Measurements from ENCODE around the gene MED15.
"Not testable (repeated sequence)": the region's sequence is repeated elsewhere in the genome, so short reads cannot be mapped to it uniquely, and the experiment has no call there.

MED15 gene

DNA sequence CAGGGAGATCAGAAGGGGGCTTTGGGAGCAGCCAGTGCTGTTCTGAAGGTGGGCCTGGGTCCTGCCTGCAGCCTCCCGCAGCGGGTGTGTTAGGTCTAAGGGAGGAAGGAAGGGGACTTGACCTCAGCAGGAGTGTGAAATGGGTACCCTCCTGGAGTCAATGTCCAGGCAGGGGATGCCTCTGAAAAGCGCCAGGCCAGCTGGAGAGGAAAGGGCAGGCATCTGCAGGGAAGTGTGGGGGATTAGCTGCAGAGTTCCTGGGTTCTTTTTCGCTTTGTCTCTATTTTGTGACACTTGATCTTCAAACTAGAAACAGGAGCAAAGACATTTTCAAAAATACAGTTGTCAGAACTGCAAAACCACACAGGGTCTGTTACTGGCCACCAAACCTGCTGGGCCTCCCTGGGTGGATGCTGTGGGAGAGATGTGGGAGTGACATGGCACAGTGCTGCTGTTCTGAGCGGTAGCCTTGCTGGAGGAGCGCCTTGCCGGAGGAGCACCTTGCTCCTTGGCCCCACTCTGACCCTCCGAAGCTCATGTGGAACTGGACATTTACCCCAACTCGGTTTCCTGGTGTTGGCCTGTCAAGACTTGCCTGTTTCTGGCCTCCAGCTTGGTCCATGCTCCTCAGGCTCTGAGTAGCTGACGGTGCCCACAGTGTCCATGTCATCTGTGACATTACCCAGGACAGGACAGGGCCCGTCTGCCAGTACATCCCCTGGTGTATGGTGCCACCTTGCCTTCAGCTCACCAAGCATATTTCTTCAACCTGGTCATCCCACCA lies 25.9 kb downstream of the MED15 start:
- no peak for DNase-seq

DNA sequence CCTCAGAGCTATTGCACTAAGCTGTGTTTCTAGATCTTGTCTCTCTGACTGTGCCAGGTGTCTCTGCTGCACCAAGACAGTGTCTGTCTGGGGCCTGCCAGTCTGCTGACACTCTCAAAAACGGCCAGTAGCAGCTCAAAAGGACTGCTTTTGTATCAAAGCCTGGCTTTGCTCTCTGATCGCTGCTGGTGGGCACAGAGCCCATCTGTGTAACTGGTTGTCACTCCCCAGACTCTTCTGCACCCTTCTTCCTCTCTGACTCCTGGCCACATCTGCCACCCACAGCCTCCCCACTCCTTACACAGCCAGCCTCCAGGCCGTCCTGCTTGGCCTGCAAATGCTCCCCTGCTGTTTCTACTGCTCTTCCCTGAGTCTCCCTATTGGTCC lies 26.5 kb downstream of the MED15 start:
- DNase-seq: no peak

DNA sequence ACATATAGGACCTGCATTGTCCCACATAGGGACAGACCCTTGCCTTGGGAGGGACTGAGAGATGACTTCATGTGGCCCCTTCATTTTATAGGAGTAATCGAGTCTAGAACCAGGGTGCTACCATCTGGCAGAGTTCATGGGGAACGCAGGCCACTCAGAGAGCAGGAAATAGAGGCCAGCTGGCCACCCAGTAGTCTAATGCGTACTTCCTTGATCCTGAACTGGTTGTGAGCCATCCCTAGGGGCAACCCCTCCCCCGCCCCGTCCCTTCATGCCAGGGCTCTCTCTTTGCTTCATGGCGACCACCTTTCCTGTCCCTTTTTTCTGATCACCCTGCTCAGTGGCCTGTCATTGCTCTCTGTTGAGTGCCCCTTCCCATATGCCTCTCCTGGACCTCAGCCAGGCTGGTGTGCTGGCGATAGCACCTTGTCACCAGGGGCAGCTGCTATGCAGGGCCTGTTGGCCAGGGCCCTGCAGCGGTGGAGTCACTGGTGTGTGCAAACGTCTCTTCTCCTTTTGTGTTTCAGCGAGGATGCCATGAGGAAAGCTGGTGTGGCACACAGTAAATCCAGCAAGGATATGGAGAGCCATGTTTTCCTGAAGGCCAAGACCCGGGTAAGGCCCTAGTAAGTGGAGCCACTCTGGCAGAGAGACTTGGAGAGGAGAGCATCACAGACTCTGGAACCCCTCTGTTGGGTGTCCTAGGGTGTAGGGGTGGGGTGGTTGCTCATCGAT lies 29.3 kb downstream of the MED15 start:
- no peak for DNase-seq

DNA sequence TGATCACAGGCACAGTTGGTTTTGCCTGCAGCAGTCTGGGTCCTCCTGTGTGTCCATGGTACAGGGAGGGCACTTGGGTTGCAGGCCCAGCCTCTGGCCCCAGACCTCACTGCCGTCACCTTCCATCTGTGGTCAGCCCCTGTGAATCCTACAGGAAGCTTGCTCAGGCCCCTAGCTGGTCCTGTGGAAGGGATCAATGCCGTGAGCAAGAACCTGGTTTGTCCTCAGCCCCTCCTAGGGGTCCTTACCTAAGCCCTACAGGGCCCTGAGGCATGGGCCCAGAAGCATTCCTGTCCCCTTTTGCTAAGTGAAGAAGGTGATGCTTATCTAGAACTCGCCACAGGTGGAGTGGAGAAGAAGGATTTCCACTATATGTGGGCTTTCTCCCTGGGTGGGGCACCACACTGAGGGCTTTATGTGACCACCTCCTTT lies 29.9 kb downstream of the MED15 start:
- no peak for DNase-seq

DNA sequence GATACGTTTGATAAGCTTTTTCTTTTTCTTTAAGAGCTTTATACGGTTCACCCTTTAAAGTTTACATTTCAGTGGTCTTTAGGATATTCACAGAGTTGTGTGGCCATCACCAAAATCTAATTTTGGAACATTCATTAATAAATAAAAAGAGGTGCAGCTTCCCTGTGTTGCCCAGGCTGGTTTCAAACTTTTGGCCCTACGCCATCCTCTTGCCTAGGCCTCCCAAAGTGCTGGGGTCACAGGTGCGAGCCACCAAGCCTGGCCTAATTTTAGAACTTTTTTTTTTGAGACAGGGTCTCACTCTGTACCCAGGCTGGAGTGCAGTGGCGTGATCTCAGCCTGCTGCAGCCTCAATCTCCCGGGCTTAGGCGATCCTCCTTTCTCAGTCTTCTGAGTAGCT lies 30.6 kb downstream of the MED15 start:
- no peak for DNase-seq

DNA sequence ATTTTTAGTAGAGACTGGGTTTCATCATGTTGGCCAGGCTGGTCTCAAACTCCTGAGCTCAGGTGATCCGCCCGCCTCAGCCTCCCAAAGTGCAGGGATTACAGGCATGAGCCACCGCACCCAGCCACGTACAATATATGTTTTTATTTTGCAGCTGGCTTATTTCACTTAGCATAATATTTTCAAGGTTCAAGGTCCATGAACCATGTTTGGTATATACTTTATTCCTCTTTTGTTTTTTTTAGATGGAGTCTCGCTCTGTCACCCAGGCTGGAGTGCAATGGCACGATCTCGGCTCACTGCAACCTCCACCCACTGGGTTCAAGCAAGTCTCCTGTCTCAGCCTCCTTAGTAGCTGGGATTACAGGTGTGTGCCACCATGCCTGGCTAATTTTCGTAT lies 31.5 kb downstream of the MED15 start:
- not testable (repeated sequence) for DNase-seq

DNA sequence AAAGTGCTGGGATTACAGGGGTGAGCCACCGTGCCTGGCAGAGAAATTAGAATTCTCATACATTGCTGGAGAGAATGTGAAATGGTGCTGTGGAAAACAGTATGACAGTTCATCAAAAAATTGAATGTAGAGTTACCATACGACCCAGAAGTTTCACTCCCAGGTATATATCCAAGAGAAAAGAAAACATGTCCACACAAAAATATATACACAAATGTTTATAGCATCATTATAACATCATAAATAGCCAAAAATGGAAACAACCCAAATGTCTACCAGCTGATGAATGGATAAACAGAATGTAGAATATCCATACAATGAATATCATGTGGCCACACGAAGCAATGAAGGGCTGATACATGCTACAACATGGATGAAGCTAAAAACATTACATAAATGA lies 34.6 kb downstream of the MED15 start:
- no peak for DNase-seq

DNA sequence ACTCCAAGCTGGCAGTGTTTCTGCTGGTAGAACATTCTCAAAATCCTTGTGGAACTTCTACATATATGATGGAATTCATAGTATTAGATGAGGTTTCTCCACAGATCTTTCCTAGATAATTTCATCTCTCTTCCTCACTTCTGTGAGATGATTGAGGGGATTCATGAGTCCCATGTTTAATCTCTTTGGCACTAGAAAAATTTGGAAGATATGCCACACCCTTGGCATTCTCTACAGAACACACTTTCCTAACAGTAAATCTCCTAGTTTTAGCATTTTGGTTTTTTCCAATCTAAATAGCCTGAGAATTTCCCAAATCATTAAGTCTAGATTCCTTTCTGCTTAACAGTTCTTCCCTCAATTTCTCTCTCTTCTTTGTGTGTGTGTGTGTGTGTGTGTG lies 35.3 kb downstream of the MED15 start:
- DNase-seq: no peak

DNA sequence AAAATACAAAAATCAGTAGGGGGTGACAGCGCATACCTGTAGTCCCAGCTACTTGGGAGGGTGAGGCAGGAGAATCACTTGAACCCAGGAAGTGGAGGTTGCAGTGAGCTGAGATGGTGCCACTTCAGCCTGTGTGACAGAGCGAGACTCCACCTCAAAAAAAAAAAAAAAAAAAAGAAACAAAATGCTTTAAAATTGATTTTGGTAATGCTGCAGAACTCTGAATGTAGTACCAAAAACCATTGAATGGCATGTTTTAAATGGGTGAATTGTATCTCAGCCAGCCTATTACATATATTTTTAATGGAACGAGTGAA lies 37.9 kb downstream of the MED15 start:
- DNase-seq: not testable (repeated sequence)

DNA sequence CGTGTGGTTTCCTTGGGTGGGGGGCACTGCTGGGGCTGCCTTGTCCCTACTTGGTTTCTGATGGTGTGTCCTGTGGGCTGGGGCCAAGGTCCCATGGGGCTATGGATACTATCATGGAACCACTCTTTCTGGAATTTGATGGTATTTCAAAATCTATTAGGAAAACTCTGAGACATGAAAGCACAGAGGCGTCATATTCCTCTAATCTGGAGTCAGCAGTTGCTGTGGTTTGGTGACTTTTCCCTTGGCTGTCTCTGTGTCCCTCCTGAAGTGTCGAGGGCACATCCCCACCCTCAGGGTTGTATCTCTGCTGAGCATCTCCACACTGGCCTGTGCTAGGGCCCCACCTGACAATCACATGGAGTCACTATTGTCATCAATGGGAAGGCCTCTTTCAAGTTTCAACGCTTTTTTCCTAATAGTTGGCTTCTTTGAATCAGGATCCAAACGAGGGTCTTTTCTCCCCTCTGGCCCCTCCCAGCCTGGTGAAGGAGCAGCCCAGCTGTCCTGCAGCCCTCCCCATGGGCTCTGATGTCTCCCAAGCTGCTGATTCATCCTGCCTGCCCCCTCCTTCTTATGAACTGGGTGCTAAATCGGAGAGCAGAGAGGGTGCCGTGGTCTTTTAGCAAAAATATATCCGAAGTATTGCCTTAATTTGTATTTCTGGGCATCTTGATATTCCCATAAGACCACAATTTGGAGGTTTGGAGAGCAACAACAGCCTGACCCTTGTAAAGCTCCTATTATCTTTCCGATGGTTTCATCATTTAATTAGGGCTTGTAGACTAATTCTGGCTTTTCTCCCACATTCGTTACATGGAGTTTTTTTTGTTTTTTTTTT lies 38.5 kb downstream of the MED15 start:
- no peak for DNase-seq

DNA sequence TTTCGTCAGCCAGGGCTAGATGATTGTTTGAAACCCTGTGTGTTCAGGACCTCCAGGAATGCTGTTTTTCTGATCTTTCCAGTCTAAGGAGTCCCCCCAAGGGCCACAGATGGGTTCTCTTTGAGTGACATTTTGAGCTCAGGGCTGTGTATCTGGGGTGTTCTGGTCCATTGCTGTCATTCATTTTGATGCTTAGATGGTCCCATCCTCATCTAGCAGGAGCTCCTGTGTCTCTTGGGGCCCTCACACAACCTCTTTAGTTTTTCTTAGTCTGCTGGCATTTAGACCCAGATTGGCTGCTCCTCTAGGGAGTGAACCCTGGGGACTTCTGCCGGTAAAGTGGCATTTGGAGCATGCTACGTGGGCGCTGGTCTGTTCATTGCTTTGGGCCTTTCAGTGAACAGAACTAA lies 39.1 kb downstream of the MED15 start:
- DNase-seq: no peak

DNA sequence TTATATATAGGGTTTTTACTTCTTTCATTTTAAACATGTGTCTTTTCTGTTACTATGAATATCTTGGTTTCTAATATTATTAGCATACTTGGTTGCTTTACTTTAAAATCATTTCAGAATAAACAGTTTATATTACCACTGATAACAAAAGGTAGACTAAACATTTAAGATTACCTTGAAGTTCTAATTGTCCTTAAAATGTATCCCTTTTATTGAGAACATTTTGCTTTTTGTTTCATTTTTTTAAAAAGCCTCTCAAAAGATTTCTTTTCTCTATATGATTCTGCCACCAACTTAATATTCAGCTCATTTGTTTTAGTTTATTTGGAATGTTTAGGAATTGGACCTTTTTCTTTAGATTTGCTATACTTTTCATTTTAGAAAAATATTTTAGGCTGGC lies 39.6 kb downstream of the MED15 start:
- no peak for DNase-seq

DNA sequence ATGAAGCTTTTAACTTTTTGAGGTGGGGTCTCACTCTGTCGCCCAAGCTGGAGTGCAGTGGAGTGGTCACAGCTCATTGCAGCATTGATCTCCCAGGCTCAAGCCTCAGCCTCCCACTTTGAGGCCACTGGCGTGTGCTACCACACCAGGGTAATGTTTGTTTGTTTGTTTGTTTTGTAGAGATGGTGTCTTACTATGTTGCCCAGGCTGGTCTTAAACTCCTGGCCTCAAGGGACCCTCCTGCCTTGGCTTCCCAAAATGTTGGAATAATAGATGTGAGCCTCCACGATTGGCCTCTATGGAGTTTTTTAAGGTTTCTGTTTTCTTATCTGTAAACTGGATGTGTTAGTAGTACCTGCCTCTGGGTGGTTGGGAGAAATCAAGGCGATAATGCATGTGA lies 41.4 kb downstream of the MED15 start:
- DNase-seq: no peak

DNA sequence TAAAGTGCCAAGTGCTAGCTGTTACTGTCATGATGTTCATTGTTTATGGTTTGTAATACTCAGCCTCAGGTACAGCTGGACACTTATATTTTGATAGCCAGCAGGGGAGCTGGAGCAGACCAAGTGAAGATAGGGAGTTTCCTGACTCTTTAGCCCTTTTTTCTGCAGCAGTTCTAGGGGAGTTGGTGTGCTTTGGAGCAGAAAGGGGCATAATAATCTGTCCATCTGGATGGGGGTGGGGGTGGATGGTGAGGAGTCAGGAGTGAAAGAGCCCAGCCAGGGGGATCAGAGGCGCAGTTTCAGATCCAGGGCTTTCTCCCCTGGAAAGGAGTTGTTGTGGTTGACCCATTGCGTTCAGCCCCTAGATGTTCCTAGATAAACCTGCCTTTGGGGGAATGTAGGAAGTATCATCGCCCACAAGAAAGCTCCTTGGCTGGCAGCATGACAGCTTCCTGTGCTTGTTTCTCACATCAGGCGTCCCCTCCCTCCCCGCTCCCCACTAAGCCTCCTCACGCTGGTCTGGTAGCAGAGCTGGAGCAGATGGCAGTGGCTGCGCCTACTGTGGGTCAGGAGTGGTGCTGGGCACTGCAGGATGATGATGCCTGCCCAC lies 41.9 kb downstream of the MED15 start:
- DNase-seq: no peak

DNA sequence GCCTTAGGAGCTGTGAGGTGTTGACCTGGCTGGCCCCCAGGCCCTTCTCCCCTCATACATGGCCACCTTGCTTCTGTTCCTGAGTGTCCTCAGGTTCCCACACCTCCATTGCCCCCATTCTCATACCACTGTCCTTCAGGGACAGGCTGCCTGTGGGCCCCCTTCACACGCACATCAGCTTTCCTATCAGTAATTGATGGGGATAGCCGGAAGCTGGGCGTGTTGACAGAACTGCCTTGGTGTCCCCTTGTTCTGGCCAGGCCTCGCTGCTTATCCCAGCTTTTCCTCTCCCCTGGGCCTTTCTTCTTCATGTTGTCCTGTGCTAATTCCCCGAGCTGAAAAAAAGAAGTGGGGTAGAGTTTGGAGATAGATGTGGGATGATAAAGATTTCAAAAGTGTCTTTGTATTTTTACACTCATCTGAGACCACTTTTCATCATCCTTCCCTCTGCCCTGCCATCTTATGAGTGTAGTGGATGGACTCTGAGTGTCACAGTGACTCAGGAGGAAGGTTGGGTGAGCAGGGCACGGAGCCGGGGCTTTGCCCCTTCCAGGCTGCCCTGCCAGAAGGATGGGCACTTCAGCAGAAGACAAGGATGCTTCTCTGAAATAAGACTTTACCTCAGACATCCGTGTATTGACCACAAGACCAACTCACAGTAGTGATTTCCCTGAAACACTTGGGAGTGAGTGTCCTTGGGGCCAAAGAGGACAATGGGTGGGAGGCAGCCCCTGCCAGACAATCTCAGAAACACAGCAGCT lies 42.8 kb downstream of the MED15 start:
- DNase-seq: no peak

DNA sequence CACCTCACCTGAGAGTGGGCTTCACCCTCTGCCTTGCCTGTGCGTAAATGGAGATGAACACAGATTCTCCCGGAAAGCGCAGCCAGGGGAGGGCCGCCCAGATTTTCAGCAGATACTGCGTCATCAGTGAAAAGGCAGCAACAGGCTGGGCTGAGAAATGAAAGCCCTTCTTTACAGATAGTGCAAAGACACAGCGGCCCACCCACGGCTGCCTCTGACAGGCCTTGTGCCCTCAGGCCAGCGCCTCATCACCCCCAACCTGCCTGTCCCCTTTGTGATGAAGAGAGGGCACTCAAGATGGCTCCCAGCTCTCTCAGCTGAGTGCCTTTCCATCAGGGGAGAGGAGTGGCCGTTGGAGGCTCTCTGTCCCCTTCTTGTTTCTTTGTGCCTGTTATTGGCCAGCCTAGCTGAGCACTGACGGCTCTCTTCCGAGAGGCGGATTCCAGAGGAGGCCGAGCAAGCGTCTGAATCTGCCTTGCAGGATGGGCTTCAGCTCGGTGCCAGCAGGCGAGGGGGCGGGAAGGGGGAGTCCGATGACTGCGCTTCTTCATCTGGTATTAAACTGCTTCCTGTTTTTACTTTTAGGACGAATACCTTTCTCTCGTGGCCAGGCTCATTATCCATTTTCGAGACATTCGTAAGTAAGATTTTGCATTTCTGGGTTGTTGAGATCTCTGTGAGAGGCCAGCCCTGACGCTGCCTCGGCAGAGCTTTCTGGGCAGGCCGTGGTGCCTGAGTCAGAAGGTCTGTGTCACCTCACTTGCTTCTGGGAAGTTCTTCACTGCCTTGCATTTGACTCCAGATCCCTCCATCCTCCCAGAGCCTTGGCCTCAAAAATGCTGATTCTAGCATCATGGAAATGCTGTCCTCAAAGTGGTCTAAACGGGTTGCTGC lies 43.7 kb downstream of the MED15 start:
- DNase-seq: no peak

DNA sequence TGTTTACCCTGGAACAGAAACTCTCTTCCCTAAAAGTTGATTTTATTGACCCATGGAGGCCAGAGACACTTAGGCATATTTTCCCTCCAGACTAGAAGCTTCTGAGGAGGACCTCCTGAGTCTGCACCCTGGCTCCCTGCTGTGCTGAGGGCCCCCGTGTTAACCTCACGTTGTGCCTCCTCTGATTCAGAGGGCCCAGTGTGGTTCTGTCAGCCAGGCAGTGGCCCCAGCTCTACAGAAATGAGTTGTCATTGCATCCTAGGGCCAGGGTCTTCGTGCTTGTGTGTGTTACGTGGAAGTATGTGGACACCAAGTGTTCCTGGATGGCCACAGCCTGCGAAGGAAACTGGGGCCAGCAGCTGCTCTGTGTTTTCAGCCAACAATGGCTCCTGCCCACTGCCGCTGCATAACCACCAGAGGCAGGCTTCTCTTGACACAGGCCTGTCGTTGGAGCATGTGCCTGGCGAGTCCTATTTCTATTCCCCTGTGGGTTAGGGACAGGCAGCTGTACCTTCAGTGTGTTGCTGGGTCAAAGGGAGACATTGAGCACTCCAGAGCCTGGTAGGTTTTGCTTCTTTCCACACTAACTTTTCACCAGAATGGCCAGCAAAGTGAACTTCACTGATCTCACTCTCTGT lies 44.5 kb downstream of the MED15 start:
- no peak for DNase-seq

DNA sequence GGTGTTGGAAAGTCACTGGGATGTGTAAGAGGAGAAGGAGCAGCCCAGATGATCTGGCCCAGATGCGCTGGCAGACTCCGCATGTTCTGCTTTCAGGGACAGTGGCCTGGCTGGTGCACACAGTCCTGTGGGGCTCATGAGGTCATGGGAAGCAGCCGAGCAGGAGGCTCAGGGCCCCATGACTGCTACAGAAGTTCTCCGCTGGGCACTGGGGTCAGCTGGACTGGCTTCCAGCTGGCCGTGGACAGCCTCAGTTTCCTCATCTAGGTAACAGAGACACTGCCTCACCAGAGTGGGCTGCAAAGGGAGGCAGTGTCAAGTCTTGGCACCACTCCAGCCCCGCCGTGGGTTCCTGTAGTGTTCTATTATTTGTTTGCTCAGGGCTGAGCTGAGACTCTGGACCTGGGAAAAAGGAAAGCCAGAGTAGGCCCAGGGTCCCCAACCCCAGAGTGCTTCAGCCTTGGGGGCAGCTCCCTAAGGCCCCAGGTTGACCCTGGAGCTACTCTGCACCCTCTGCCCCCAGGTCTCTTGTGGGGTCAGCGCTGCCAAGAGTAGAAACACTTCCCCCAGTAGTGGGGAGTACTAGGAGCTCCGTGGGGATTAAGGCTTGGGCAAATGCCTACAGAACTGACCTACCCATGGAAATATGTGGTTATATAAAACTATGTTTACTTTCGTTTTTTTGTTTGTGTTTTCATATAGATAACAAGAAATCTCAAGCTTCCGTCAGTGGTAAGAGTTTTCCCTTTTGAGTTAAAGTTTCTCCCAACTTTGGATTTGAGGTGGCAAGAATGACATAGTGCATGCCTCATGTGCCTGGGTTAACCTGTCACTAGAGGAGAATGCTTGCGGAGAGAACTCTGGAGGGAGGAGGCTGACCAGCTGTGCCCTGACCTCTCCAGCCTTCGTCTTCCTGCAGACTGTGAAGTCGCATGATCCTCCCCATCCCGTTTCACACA lies 45.3 kb downstream of the MED15 start:
- DNase-seq: no peak

DNA sequence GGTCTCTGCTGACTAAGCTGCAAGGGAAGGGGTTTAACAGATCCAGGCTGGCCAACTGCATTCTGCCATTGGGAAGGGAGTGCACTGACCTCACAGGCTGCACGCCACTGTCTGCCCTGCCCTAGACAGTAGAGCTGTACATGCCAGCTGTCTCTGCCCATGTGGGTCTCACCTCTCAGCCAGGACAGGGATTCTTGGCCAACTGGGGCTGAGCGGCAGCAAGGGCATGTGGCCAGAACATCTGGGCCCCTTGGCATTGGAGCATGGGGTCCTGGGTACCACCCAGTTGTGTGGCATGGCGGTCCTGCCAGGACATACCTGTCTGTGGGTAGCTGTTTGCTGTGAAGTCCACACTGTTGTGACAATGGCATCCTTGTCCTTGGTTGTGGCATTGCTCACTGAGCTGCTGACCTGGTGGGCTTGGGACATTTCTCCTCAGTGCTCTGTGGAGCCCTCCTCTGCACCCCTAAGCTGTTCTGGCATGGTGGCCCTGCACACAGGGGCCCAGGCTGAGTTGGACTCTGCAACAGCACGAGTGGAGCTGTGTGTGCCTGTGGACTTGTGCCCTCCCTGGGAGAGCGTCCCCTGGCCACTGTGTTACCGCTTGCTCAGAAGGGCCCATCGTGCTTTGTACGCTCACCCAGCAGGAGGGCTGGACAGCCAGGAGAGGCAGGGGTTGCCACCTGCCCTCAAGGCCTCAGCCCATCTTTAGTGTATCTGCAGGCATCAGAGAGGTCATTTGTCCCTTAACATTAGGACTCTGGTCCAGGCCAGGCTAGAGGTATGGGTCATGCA lies 46.7 kb downstream of the MED15 start:
- no peak for DNase-seq
